Islet precursor cell (in vitro differentiated cells): ENCODE measurements around the gene DCST1.

Source experiments
- DNase-seq: peaks from one replicate; pipeline ENCODE4 v3.0.0-alpha.2; 2018

DCST1 gene

GRCh38 chr1:155093911-155094621 is 60.4 kb downstream of the DCST1 start:
- DNase-seq = no peak

GRCh38 chr1:155094622-155094948 is 61.0 kb downstream of the DCST1 start:
- no peak for DNase-seq

- DNase-seq = no peak
Observed at GRCh38 chr1:155099331-155099730, 65.7 kb downstream of the DCST1 start.
